GM19397 (cell line): ENCODE results near the gene PRICKLE1.
A peak's percentile ranks its signal among the peaks of the same experiment; 100 is the strongest.

Source experiments
- ATAC-seq: cut with Tn5 transposase; IDR thresholded peaks from one replicate; pipeline ENCODE4 v1.9.1; 2021; ENCODE audit warnings: mild to moderate bottlenecking, moderate library complexity; ENCODE audit not compliant: unreplicated experiment

The PRICKLE1 gene

GRCh38 chr12:42459336-42459847 is 130.2 kb downstream of the PRICKLE1 start:
- ATAC-seq, result no peak

DNA sequence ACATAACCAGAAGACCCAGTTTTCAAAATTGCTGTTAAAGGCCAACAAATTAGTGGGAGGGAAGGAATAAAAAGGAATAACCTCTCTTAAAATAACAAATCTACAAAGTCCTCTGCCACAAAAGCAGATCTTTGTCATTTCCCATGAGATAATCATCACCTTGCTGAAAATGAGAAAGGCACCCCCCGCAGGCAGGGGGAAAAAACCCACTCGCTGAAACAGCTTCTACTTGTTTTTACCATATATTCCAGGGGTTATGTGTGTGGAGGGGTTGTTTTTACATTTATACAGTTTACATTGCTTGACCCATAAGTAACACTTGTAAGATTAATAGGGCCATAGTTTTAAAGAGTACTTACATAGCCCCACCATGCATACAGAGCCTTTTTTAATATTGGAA is 131.0 kb downstream of the PRICKLE1 start:
- no peak for ATAC-seq

GRCh38 chr12:42450248-42450647 is 139.3 kb downstream of the PRICKLE1 start:
- ATAC-seq, result no peak

- ATAC-seq, result no peak
Observed at GRCh38 chr12:42448841-42449240, 140.7 kb downstream of the PRICKLE1 start.

GRCh38 chr12:42447371-42447786 is 142.2 kb downstream of the PRICKLE1 start:
- no peak for ATAC-seq

GRCh38 chr12:42446761-42447160 is 142.8 kb downstream of the PRICKLE1 start:
- no peak for ATAC-seq

DNA sequence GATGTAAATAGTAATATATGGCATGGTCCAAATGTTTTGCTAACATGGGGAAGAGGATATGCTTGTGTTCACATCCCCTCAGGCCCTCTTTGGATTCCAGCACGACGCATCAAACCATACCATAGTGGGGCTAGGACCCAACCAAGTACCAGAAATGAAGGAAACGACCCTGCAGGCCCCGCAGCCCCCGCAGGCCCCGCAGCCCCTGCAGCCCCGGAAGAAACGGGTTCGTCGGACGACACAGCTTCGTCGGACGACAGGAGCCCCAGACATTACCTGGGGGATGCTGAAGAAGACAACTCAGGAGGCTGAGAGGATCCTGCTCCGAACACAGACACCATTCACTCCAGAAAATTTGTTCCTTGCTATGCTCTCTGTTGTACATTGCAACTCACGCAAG is 143.7 kb downstream of the PRICKLE1 start:
- ATAC-seq, result no peak

- no peak for ATAC-seq
Observed at GRCh38 chr12:42444192-42444943, 145.2 kb downstream of the PRICKLE1 start.

- ATAC-seq, result no peak
Observed at GRCh38 chr12:42442888-42443287, 146.7 kb downstream of the PRICKLE1 start.

DNA sequence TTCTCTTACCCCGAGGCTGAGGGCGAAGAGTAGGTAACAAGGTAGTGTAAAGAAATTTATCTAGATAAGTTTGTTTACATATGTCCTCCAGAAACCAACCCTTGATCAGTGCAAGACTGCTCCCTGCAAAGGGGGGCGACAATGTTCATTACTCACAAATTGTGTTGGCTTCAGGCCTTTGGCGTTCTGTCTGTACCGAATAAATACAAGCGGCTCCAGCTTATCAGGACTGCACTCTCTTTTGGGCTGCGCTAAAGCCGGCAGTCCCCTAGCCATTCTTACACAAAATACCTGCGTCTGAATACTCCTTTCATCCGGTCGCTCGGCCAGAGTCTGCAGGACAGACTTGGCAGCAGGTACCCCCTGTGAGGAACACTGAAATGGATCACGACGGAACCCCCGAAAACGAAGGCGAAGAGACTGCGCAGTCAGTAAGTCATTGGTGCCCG is 147.2 kb downstream of the PRICKLE1 start:
- ATAC-seq, result no peak

- no peak for ATAC-seq
Observed at GRCh38 chr12:42440608-42441007, 148.9 kb downstream of the PRICKLE1 start.

GRCh38 chr12:42432517-42433140 is 156.9 kb downstream of the PRICKLE1 start:
- ATAC-seq, result no peak

DNA sequence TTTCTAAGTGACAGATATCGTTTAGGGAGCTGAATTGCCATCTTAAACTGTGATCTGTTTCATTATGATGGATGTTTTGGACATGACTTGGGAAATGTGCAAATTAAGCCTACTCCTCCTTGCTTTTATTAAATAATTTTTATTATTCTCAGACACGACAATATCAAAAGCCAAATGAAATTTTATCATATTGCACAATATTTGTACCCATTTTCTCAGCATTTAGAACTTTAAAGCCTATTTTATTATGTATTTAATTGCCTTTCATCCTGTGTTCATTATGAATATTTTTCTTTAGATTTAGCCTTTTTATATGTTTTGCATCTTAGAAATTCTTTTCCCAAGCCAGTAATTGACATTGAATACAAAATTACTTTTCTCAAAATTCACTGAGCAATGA is 160.7 kb downstream of the PRICKLE1 start:
- no peak for ATAC-seq

DNA sequence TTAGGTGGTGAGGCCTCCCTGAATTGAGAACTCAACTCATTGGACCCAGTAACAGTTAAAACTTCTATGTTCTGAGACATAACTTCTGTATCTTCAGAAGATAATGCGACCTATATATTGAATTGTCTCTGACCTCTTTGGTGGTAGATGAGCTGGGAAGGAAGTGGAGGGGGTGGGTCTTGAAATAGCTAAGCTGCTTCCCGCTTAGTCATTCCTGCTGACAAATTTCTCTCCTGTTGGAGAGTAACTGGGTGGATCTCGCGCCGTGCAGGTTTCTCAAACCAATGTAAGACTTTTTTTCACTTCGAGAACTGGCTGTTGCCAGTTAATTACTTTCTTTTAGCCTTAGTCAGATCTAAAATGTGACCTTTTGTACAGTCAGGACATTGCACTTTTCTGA is 162.8 kb downstream of the PRICKLE1 start:
- no peak for ATAC-seq

- no peak for ATAC-seq
Observed at GRCh38 chr12:42422785-42423184, 166.8 kb downstream of the PRICKLE1 start.

DNA sequence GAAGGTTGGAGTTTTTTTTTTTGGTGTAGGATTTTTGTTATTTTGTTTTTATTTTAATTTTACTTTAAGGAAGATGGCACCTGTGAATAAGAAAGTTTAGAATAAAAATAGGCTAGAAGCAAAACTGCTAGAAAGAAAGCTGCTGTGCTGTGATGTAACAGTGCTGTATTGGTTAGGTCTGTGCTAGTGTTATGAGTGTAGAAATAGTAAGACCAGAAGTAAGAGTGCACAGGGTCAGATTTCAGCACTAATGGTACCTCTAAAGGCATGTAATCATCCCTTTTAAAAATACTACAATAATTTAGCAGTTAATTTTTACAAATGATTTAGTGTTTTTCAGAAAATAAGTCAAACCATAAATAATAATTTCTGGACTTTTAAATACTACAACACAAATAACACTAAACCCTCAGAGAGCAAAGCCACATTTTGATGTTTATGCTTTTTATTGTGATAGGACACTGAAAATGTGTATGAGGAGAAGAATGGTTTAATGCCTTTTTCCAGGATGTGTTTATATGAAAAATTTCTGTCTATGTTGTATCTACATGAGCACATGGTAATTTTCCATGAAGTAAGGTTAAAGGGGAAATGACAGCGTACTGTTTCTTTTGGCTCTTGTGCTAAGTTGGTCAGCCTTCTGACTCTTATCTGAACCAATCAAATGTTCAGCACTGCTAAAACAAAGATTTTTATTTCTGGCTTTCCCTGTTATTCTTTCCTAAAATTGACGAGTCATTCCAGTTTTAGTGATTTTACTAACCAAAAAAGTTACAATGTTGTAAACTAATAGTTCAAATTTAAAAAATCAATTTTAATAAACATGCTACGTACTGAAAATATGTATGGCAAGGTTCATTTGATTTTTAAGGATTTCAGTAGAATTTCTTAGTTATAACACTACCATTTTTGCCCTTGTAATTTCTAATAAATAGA is 167.4 kb downstream of the PRICKLE1 start:
- ATAC-seq, result peak; percentile 66

DNA sequence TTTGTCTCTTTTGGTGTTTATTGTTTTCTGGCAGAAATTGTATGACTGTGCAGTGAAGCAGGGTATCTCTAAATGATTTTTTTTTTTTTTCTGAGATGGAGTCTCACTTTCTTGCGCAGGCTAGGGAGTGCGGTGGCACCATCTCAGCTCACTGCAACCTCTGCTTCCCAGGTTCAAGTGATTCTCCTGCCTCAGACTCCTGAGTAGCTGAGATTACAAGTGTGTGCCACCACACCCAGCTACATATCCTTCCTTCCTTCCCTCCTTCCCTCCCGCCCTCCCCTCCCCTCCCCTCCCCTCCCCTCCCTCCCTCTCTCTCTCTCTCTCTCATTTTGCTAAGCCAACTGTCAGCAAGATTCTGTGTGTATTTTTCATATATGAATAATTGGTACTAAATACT is 169.2 kb downstream of the PRICKLE1 start:
- no peak for ATAC-seq

- no peak for ATAC-seq
Observed at GRCh38 chr12:42410340-42410739, 179.2 kb downstream of the PRICKLE1 start.

DNA sequence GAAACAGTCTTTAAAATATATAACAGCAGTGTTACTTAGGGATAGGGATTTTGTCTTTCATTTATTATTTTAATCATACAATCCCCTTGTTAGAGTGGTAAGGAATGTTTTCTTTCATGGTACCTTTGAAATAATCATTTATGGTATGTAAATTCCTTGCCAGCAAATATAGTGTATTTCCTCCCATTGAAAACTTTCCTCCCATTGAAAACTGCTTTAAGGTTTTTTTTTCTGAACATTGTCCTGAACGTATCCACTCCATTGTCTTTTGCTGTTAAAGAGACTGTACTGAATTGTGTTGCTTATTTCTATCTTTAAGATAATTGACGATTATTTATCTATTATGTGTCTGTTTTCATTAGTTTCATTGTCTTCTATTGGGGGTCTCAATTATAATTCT is 180.1 kb downstream of the PRICKLE1 start:
- ATAC-seq, result no peak

DNA sequence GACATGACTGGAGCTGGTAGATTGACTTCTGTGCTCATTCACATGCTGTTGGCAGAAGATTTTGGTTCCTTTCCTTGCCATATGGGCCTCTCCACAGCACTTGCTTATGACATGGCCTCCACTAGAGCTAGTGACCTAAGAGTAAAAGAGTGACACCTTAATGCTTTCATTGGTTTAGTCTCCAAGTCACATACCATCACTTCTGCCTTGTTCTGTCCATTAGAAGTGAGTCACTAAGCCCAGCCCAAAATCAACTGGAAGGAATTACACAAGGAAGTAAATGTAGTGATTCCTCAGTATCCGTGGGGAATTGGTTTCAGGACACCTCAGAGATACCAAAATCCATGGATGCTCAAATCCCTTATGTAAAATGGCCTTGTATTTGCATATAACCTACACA is 182.2 kb downstream of the PRICKLE1 start:
- no peak for ATAC-seq
